Embryonic facial prominence (tissue), 1 donor: ENCODE data around the gene KCNIP1.
"Not testable (repeated sequence)": the region's sequence is repeated elsewhere in the genome, so short reads cannot be mapped to it uniquely, and the experiment has no call there.

Experiments
- DNase-seq: peaks from one replicate; pipeline ENCODE4 v3.0.0-alpha.2; 2016; ENCODE audit errors: extremely low spot score

Gene KCNIP1

GRCh38 chr5:170536525-170536924, 32.7 kb downstream of the KCNIP1 start:
- no peak for DNase-seq

GRCh38 chr5:170537451-170538095, 33.8 kb downstream of the KCNIP1 start:
- no peak for DNase-seq

GRCh38 chr5:170538096-170538465, 34.3 kb downstream of the KCNIP1 start:
- no peak for DNase-seq

GRCh38 chr5:170538696-170539586, 35.1 kb downstream of the KCNIP1 start:
- no peak for DNase-seq

GRCh38 chr5:170540271-170540670, 36.5 kb downstream of the KCNIP1 start:
- DNase-seq: no peak

- no peak for DNase-seq
These were observed 37.4 kb downstream of the KCNIP1 start for GRCh38 chr5:170541146-170541769.

- no peak for DNase-seq
These were observed 39.0 kb downstream of the KCNIP1 start for GRCh38 chr5:170542691-170543293.

- DNase-seq: no peak
These were observed 41.5 kb downstream of the KCNIP1 start for GRCh38 chr5:170545313-170545712.

- DNase-seq: no peak
These were observed 42.0 kb downstream of the KCNIP1 start for GRCh38 chr5:170545811-170546210.

- DNase-seq: no peak
These were observed 42.5 kb downstream of the KCNIP1 start for GRCh38 chr5:170546282-170546681.

- DNase-seq: not testable (repeated sequence)
These were observed 46.6 kb downstream of the KCNIP1 start for GRCh38 chr5:170550382-170550781.

GRCh38 chr5:170551076-170551475, 47.3 kb downstream of the KCNIP1 start:
- no peak for DNase-seq

GRCh38 chr5:170551622-170552021, 47.8 kb downstream of the KCNIP1 start:
- no peak for DNase-seq

- peak; percentile 78 for DNase-seq
These were observed 48.8 kb downstream of the KCNIP1 start for GRCh38 chr5:170552621-170553115.

GRCh38 chr5:170553218-170553617, 49.4 kb downstream of the KCNIP1 start:
- DNase-seq: no peak

GRCh38 chr5:170554521-170555267, 50.9 kb downstream of the KCNIP1 start:
- DNase-seq: no peak

GRCh38 chr5:170557314-170557713, 53.5 kb downstream of the KCNIP1 start:
- DNase-seq: no peak

GRCh38 chr5:170559296-170559695, 55.5 kb downstream of the KCNIP1 start:
- no peak for DNase-seq

GRCh38 chr5:170560938-170561337, 57.1 kb downstream of the KCNIP1 start:
- DNase-seq: no peak

GRCh38 chr5:170562166-170562874, 58.5 kb downstream of the KCNIP1 start:
- no peak for DNase-seq

GRCh38 chr5:170562875-170563228, 59.0 kb downstream of the KCNIP1 start:
- DNase-seq: no peak
